Prostate gland (tissue), 2 donors: Measurements from ENCODE around the gene ADAMTSL2. TPM values are rescaled to one million over a fixed set of nuclear protein-coding genes. Genes with fewer than 3 reads are reported as not detected.

Experiments used
- DNase-seq: peaks from one replicate; pipeline ENCODE4 v3.0.0-alpha.2; 2019; ENCODE audit warnings: low spot score
- H3K27ac ChIP-seq, 2 donors: fragments of 200-600 bp; sonication (generic); 2 replicates each; pipeline ENCODE4 v1.5.1; 2017 to 2019
- H3K27me3 ChIP-seq: fragments of 200-600 bp; sonication (generic); replicated peaks from 2 replicates; pipeline ENCODE4 v1.5.1; 2019; ENCODE audit not compliant: insufficient read depth
- H3K36me3 ChIP-seq, 2 donors: fragments of 200-600 bp; sonication (generic); 1 replicate in 1 of 2; 2 replicates in 1 of 2; pipeline versions ENCODE4 v1.5.1 to v1.8.1; 2017 to 2019
- H3K4me1 ChIP-seq: fragments of 200-600 bp; sonication (generic); replicated peaks from 2 replicates; pipeline ENCODE4 v1.5.1; 2019
- H3K4me3 ChIP-seq, 2 donors: fragments of 200-600 bp; sonication (generic); 2 replicates each; pipeline ENCODE4 v1.5.1; 2017 to 2019
- H3K9me3 ChIP-seq: fragments of 200-600 bp; sonication (generic); 2 replicates; pipeline ENCODE4 v1.5.1; 2017
- CTCF ChIP-seq, 4 experiments: fragments of 200-600 bp in 2 of 4; fragments of 450-650 bp in 2 of 4; sonication (generic) in 2 of 4; IDR thresholded peaks; 1 replicate in 3 of 4; 2 replicates in 1 of 4; pipeline ENCODE4 v1.5.1; 2016 to 2019; ENCODE audit warnings: antibody characterized with exemption in 4 of 4, mild to moderate bottlenecking in 2 of 4, moderate library complexity in 2 of 4
- POLR2A ChIP-seq: fragments of 450-650 bp; IDR thresholded peaks from one replicate; pipeline ENCODE4 v1.6.1; 2016; ENCODE audit warnings: antibody characterized with exemption, mild to moderate bottlenecking
- POLR2AphosphoS5 ChIP-seq: sonication (generic); formaldehyde crosslinking; IDR thresholded peaks from one replicate; pipeline ENCODE4 v1.6.1; 2017; ENCODE audit warnings: antibody characterized with exemption
- whole genome bisulfite sequencing: methylation state at CpG from one replicate; pipeline ENCODE4 v1.1.5; 2018; 5-methylcytosine and 5-hydroxymethylcytosine counted together
- intact Hi-C: fragments of 100-400 bp; cut with DNase I; formaldehyde crosslinking; loops from one replicate; pipeline ENCODE4 v1.14.2; 2022
- total RNA-seq, 2 donors: library from RNA; depleted of rRNA; stranded (reverse); fragments of >200 nt; gene quantifications; one replicate each; pipeline ENCODE4 v1.1.0, GENCODE V29; 2016

Gene ADAMTSL2
- total RNA-seq, 2 donors from 2014 or later = 1.6 to 11.6 TPM

GRCh38 chr9:133566817-133567216 lies 32.3 kb downstream of the ADAMTSL2 start:
- Histone ChIP-seq H3K36me3 (no peaks in the 10 kb centered on the region), H3K27ac (no peak overlapping the region), H3K4me3 (no peak overlapping the region), H3K9me3 (no peaks in the 10 kb centered on the region), H3K27me3 (no peaks in the 10 kb centered on the region), H3K4me1 (peaks cover 4% of the 10 kb centered on the region)
- TF ChIP-seq POLR2AphosphoS5 (no peak), POLR2A (no peak), CTCF (IDR thresholded peaks at IDR 0.05) (no peak)
- intact Hi-C loops = no loop called here
- no peak for DNase-seq
- 91% methylated on average over 11 of the region's 17 CpGs for WGBS

GRCh38 chr9:133568186-133568585 lies 33.7 kb downstream of the ADAMTSL2 start:
- H3K4me1 ChIP-seq = peaks cover 12% of the 10 kb centered on the region
- H3K4me3 ChIP-seq = no peak overlapping the region
- H3K27ac ChIP-seq = no peak overlapping the region
- 90% methylated on average over 33 of the region's 33 CpGs for WGBS
- intact Hi-C loops = no loop called here
- H3K36me3 ChIP-seq = no peaks in the 10 kb centered on the region
- TF ChIP-seq POLR2A (no peak), CTCF (IDR thresholded peaks at IDR 0.05) (no peak), POLR2AphosphoS5 (no peak)
- H3K27me3 ChIP-seq = no peaks in the 10 kb centered on the region
- H3K9me3 ChIP-seq = no peaks in the 10 kb centered on the region
- no peak for DNase-seq

- DNase-seq = no peak
- H3K27ac ChIP-seq = no peak overlapping the region
- H3K9me3 ChIP-seq = no peaks in the 10 kb centered on the region
- H3K36me3 ChIP-seq = no peaks in the 10 kb centered on the region
- no peaks in the 10 kb centered on the region for H3K27me3 ChIP-seq
- H3K4me1 ChIP-seq = peaks cover 10% of the 10 kb centered on the region
- WGBS = 94% methylated on average over 14 of the region's 14 CpGs
- no peak overlapping the region for H3K4me3 ChIP-seq
- intact Hi-C loops = no loop called here
- no peak for TF ChIP-seq POLR2A
- no peak for TF ChIP-seq CTCF (IDR thresholded peaks at IDR 0.05)
- TF ChIP-seq POLR2AphosphoS5 = no peak
Observed at GRCh38 chr9:133569121-133569785, 34.7 kb downstream of the ADAMTSL2 start.

GRCh38 chr9:133569891-133570690 lies 35.6 kb downstream of the ADAMTSL2 start:
- no peaks in the 10 kb centered on the region for H3K9me3 ChIP-seq

More at GRCh38 chr9:133569891-133570690, 35.6 kb downstream of the ADAMTSL2 start:
- no peak overlapping the region for H3K27ac ChIP-seq
- H3K4me1 ChIP-seq = peaks cover 10% of the 10 kb centered on the region
- no peaks in the 10 kb centered on the region for H3K27me3 ChIP-seq
- WGBS = 89% methylated on average over 36 of the region's 36 CpGs
- no peaks in the 10 kb centered on the region for H3K36me3 ChIP-seq
- intact Hi-C loops = no loop called here
- no peak for TF ChIP-seq POLR2A
- TF ChIP-seq POLR2AphosphoS5 = no peak
- no peak for TF ChIP-seq CTCF (IDR thresholded peaks at IDR 0.05)
- H3K4me3 ChIP-seq = no peak overlapping the region
- DNase-seq = no peak
